PC-3 (cell line): Measurements from ENCODE around the gene PAPOLB. TPM values are rescaled to one million over a fixed set of nuclear protein-coding genes. Genes with fewer than 3 reads are reported as not detected.

Source experiments
- ATAC-seq: fragments of 200-7000 bp; cut with Tn5 transposase; 2 replicates; pipeline ENCODE4 v1.9.1; 2020; ENCODE audit warnings: mild to moderate bottlenecking, moderate library complexity
- BruUV-seq: library from RNA; stranded (reverse); fragments of 400-500 nt; replicated peaks from 2 replicates; lab custom pipeline; 2021; lab: Mats Ljungman, UMichigan
- CTCF ChIA-PET: fragments of 300-600 bp; sonication (Branson Sonifier 250); formaldehyde crosslinking; loops from one replicate; lab custom pipeline; 2022; ENCODE audit warnings: antibody characterized with exemption; lab: Charles Lee
- POLR2A ChIA-PET: fragments of 300-600 bp; sonication (Branson Sonifier 250); formaldehyde crosslinking; loops from one replicate; lab custom pipeline; 2022; ENCODE audit warnings: antibody characterized with exemption; ENCODE audit not compliant: unreplicated experiment; lab: Charles Lee
- DNase-seq: peaks from one replicate; pipeline ENCODE4 v3.0.0-alpha.2; 2015
- H2AFZ ChIP-seq: fragments of 300-600 bp; sonication (generic); 2 replicates; pipeline ENCODE4 v1.6.0; 2016; ENCODE audit warnings: antibody characterized with exemption, low read length
- H3F3A ChIP-seq: fragments of 300-600 bp; sonication (generic); one replicate; pipeline ENCODE4 v1.6.0; 2017; ENCODE audit warnings: antibody characterized with exemption, low read length, control low read depth, mild to moderate bottlenecking; ENCODE audit not compliant: unreplicated experiment
- H3K27ac ChIP-seq: fragments of 300-600 bp; sonication (generic); 2 replicates; pipeline ENCODE4 v1.5.1; 2016; ENCODE audit warnings: mild to moderate bottlenecking, low read length
- H3K27me3 ChIP-seq: fragments of 300-600 bp; sonication (generic); 2 replicates; pipeline ENCODE4 v1.6.1; 2016; ENCODE audit warnings: low read length, mixed read lengths
- H3K36me3 ChIP-seq: fragments of 300-600 bp; sonication (generic); 2 replicates; pipeline ENCODE4 v1.6.1; 2016; ENCODE audit warnings: low read depth, mixed run types, low read length, mixed read lengths
- H3K4me1 ChIP-seq: fragments of 300-600 bp; sonication (generic); 2 replicates; pipeline ENCODE4 v1.5.1; 2016; ENCODE audit warnings: low read length; ENCODE audit not compliant: insufficient read depth
- H3K4me2 ChIP-seq: fragments of 300-600 bp; sonication (generic); 2 replicates; pipeline ENCODE4 v1.6.0; 2016; ENCODE audit warnings: low read length
- H3K4me3 ChIP-seq: fragments of 300-600 bp; sonication (generic); 2 replicates; pipeline ENCODE4 v1.5.1; 2016; ENCODE audit warnings: mild to moderate bottlenecking, low read length, mixed read lengths
- H3K79me2 ChIP-seq: fragments of 300-600 bp; sonication (generic); 2 replicates; pipeline ENCODE4 v1.6.1; 2017; ENCODE audit warnings: low read length, mixed read lengths
- H3K9ac ChIP-seq: fragments of 300-600 bp; sonication (generic); 2 replicates; pipeline ENCODE4 v1.6.0; 2016; ENCODE audit warnings: mild to moderate bottlenecking, low read length
- H3K9me2 ChIP-seq: fragments of 300-600 bp; sonication (generic); replicated peaks from 2 replicates; pipeline ENCODE4 v1.6.1; 2016; ENCODE audit warnings: mixed run types, low read length, mixed read lengths
- H3K9me3 ChIP-seq: fragments of 300-600 bp; sonication (generic); 2 replicates; pipeline ENCODE4 v1.6.1; 2016; ENCODE audit warnings: low read length, mixed read lengths
- H4K20me1 ChIP-seq: fragments of 300-600 bp; sonication (generic); 2 replicates; pipeline ENCODE4 v1.6.1; 2016; ENCODE audit warnings: low read length, mixed read lengths
- EZH2 ChIP-seq: fragments of 300-600 bp; sonication (generic); IDR thresholded peaks from one replicate; pipeline ENCODE4 v1.6.1; 2017; ENCODE audit warnings: antibody characterized with exemption, mild to moderate bottlenecking, low read length; ENCODE audit not compliant: unreplicated experiment
- EZH2phosphoT487 ChIP-seq: fragments of 300-600 bp; sonication (generic); IDR thresholded peaks from 2 replicates; pipeline ENCODE4 v1.6.1; 2018; ENCODE audit warnings: mild to moderate bottlenecking, antibody characterized with exemption, low read length, borderline replicate concordance
- intact Hi-C: fragments of 100-400 bp; cut with micrococcal nuclease; formaldehyde crosslinking; loops from 2 replicates; pipeline ENCODE4 v1.9.0; 2023
- total RNA-seq: library from RNA; depleted of rRNA; stranded (reverse); fragments of >200 nt; gene quantifications from 2 replicates; pipeline ENCODE4 v1.2.3, GENCODE V29; 2014
- TF ChIP-seq, protein P1 (sequence below): fragments of 300-600 bp; sonication (generic); conservative IDR thresholded peaks from 2 replicates; pipeline ENCODE4 v1.5.1; 2017; ENCODE audit warnings: antibody characterized with exemption, low read depth, mild to moderate bottlenecking, low read length

PAPOLB gene
- total RNA-seq, 1 experiment from 2014 or later = 0.29 TPM

DNA sequence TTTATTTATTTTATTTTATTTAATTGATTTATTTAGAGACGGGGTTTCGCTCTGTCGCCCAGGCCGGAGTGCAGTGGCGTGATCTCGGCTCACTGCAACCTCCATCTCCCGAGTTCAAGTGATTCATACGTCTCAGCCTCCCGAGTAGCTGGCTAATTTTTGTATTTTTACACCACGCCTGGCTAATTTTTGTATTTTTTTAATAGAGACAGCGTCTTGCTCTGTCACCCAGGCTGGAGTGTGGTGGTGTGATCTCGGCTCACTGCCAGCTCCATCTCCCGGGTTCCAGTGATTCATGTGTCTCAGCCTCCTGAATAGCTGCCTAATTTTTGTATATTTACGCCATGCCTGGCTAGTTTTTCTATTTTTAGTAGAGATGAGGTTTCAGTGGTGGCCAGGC is 52.2 kb downstream of the PAPOLB start:
- Histone ChIP-seq H4K20me1 (no peaks in the 10 kb centered on the region), H3K79me2 (no peaks in the 10 kb centered on the region), H2AFZ (no peak overlapping the region), H3K4me1 (no peaks in the 10 kb centered on the region), H3K9ac (no peak overlapping the region), H3K27me3 (no peaks in the 10 kb centered on the region), H3K9me2 (no peaks in the 10 kb centered on the region), H3K4me3 (no peak overlapping the region), H3K36me3 (no peaks in the 10 kb centered on the region), H3K9me3 (no peaks in the 10 kb centered on the region), H3K27ac (no peak overlapping the region), H3K4me2 (no peak overlapping the region), H3F3A (no peaks in the 10 kb centered on the region)
- BruUV-seq = no TSS peak
- no peak for ATAC-seq
- DNase-seq = no peak
- POLR2A ChIA-PET = no interaction called here
- CTCF ChIA-PET = no interaction called here
- intact Hi-C loops = no loop called here
- TF ChIP-seq EZH2phosphoT487 (no peak), EZH2 (no peak)
- TF ChIP-seq, protein P1, sequence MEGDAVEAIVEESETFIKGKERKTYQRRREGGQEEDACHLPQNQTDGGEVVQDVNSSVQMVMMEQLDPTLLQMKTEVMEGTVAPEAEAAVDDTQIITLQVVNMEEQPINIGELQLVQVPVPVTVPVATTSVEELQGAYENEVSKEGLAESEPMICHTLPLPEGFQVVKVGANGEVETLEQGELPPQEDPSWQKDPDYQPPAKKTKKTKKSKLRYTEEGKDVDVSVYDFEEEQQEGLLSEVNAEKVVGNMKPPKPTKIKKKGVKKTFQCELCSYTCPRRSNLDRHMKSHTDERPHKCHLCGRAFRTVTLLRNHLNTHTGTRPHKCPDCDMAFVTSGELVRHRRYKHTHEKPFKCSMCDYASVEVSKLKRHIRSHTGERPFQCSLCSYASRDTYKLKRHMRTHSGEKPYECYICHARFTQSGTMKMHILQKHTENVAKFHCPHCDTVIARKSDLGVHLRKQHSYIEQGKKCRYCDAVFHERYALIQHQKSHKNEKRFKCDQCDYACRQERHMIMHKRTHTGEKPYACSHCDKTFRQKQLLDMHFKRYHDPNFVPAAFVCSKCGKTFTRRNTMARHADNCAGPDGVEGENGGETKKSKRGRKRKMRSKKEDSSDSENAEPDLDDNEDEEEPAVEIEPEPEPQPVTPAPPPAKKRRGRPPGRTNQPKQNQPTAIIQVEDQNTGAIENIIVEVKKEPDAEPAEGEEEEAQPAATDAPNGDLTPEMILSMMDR = no peak

DNA sequence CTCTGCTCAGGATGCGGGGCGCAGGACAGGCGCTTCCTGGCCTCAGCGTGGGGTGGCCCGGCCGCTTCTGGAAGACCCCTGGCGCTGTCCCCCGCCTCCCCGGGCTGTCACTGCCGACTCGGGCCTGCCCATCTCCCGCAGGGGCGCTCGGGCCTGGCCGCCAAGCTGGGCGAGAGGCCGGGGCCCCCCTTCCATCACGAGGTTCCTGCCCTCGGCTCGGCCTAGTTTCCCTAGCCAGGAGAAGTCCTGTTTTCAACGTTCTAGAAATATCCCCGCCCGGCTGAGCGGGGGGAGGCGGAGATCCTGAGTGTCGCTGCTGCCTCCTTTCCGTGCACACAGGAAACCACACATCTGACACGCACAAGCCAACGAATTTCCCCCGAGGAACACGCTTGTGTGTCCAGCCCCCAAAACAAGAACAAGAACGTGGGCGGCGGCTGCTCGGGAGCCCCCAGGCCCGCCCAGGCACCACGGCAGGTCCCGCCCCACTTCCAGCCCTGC is 52.7 kb downstream of the PAPOLB start:
- ATAC-seq = no peak
- Histone ChIP-seq H3K36me3 (no peaks in the 10 kb centered on the region), H3K9ac (no peak overlapping the region), H3K79me2 (no peaks in the 10 kb centered on the region), H3K9me2 (no peaks in the 10 kb centered on the region), H3K4me2 (no peak overlapping the region), H2AFZ (no peak overlapping the region), H3F3A (no peaks in the 10 kb centered on the region), H3K27ac (no peak overlapping the region), H3K4me3 (no peak overlapping the region), H3K9me3 (no peaks in the 10 kb centered on the region), H3K27me3 (no peaks in the 10 kb centered on the region), H3K4me1 (no peaks in the 10 kb centered on the region), H4K20me1 (no peaks in the 10 kb centered on the region)
- no peak for DNase-seq
- TF ChIP-seq, protein P1 = no peak
- TF ChIP-seq EZH2phosphoT487 (no peak), EZH2 (no peak)
- CTCF ChIA-PET = no interaction called here
- BruUV-seq = no TSS peak
- intact Hi-C loops = no loop called here
- POLR2A ChIA-PET = no interaction called here

DNA sequence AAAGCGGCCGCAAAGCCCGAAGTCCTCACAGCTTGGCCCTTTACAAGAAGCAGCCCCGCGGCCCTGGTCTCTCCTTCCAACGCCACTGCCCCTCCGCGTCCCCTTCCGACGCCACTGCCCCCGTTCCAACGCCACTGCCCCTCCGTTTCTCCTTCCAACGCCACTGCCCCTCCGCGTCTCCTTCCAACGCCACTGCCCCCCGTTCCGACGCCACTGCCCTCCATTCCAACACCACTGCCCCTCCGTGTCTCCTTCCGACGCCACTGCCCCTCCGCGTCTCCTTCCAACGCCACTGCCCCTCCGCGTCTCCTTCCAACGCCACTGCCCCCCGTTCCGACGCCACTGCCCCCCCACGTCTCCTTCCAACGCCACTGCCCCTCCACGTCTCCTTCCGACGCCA is 53.3 kb downstream of the PAPOLB start:
- no peaks in the 10 kb centered on the region for H3K79me2 ChIP-seq
- intact Hi-C loops = no loop called here
- H2AFZ ChIP-seq = no peak overlapping the region
- no peaks in the 10 kb centered on the region for H3K27me3 ChIP-seq
- H4K20me1 ChIP-seq = no peaks in the 10 kb centered on the region
- no peaks in the 10 kb centered on the region for H3K4me1 ChIP-seq
- H3K27ac ChIP-seq = no peak overlapping the region
- H3F3A ChIP-seq = no peaks in the 10 kb centered on the region
- H3K4me2 ChIP-seq = no peak overlapping the region
- no peaks in the 10 kb centered on the region for H3K36me3 ChIP-seq
- DNase-seq (no peak), ATAC-seq (no peak)
- no TSS peak for BruUV-seq
- POLR2A ChIA-PET = no interaction called here
- no peaks in the 10 kb centered on the region for H3K9me2 ChIP-seq
- TF ChIP-seq EZH2 (no peak), EZH2phosphoT487 (no peak)
- TF ChIP-seq, protein P1 = no peak
- H3K9ac ChIP-seq = no peak overlapping the region
- CTCF ChIA-PET = no interaction called here
- H3K9me3 ChIP-seq = no peaks in the 10 kb centered on the region
- no peak overlapping the region for H3K4me3 ChIP-seq
